Activated CD4-positive, alpha-beta T cell treated with anti-CD3 and anti-CD28 coated beads for 36 hours (primary cell): Measurements from ENCODE around the gene UTP18. TPM values are rescaled to one million over a fixed set of nuclear protein-coding genes. Genes with fewer than 3 reads are reported as not detected.
"Not testable (repeated sequence)": the region's sequence is repeated elsewhere in the genome, so short reads cannot be mapped to it uniquely, and the experiment has no call there.

Experiments
- ATAC-seq: fragments of 200-7000 bp; cut with Tn5 transposase; one replicate; pipeline ENCODE4 v1.10.0; 2021; ENCODE audit warnings: mild to moderate bottlenecking, moderate library complexity
- CTCF ChIA-PET: fragments of 350-600 bp; sonication (Branson Sonifier 250); formaldehyde crosslinking; loops from one replicate; lab custom pipeline; 2021; ENCODE audit warnings: antibody characterized with exemption; lab: Charles Lee
- POLR2A ChIA-PET: fragments of 350-600 bp; sonication (Branson Sonifier 250); formaldehyde crosslinking; loops from one replicate; lab custom pipeline; 2021; ENCODE audit warnings: antibody characterized with exemption, inconsistent platforms; lab: Charles Lee
- DNase-seq: peaks from one replicate; pipeline ENCODE4 v3.0.0-alpha.2; 2020
- H3K27ac Mint-ChIP-seq: one replicate; pipeline ENCODE4 v1.8.0; 2021; ENCODE audit warnings: mixed read lengths
- H3K27me3 Mint-ChIP-seq: one replicate; pipeline ENCODE4 v1.8.0; 2021; ENCODE audit warnings: mixed read lengths
- H3K36me3 Mint-ChIP-seq: one replicate; pipeline ENCODE4 v1.8.0; 2021; ENCODE audit warnings: low read depth, mixed read lengths
- H3K4me1 Mint-ChIP-seq: one replicate; pipeline ENCODE4 v1.8.0; 2021; ENCODE audit warnings: mixed read lengths
- H3K4me3 Mint-ChIP-seq: one replicate; pipeline ENCODE4 v1.8.0; 2021; ENCODE audit warnings: mild to moderate bottlenecking, moderate library complexity, mixed read lengths
- H3K9me3 Mint-ChIP-seq: one replicate; pipeline ENCODE4 v1.8.0; 2021; ENCODE audit warnings: low read depth, mixed read lengths
- intact Hi-C, 2 experiments: fragments of 100-400 bp; cut with DNase I in 1 of 2; cut with micrococcal nuclease in 1 of 2; formaldehyde crosslinking; loops; one replicate each; pipeline versions ENCODE4 v1.14.2 to v1.15.1; 2022 to 2024; cut with DNase I, micrococcal nuclease
- total RNA-seq, 2 experiments: library from RNA; stranded (reverse); gene quantifications; one replicate each; pipeline ENCODE4 v1.2.3, GENCODE V29; 2021

UTP18 gene
- total RNA-seq, 2 experiments from 2014 or later = 49.3 to 74.0 TPM

GRCh38 chr17:51289696-51290111 is 29.4 kb downstream of the UTP18 start:
- Mint-ChIP-seq H3K9me3 (no peaks in the 10 kb centered on the region), H3K4me3 (no peak overlapping the region), H3K4me1 (peaks cover 8% of the 10 kb centered on the region), H3K27ac (no peak overlapping the region), H3K36me3 (peaks cover 60% of the 10 kb centered on the region), H3K27me3 (no peaks in the 10 kb centered on the region)
- ChIA-PET CTCF (no interaction called here), POLR2A (no interaction called here)
- intact Hi-C loops = loop anchor here in 1 of 2 experiments (10.0 kb wide), 1 partner anchor 445 kb away; no protein-coding TSS in a partner anchor
- DNase-seq (no peak), ATAC-seq (no peak)

GRCh38 chr17:51294338-51294737 is 34.0 kb downstream of the UTP18 start:
- H3K36me3 Mint-ChIP-seq = peaks cover 51% of the 10 kb centered on the region
- DNase-seq, CTCF ChIA-PET, ATAC-seq, H3K27me3 Mint-ChIP-seq, H3K4me3 Mint-ChIP-seq, H3K9me3 Mint-ChIP-seq, POLR2A ChIA-PET, H3K27ac Mint-ChIP-seq, H3K4me1 Mint-ChIP-seq: not testable (repeated sequence)
- intact Hi-C loops = loop anchor here in 1 of 2 experiments (10.0 kb wide), 1 partner anchor 440 kb away; no protein-coding TSS in a partner anchor

DNA sequence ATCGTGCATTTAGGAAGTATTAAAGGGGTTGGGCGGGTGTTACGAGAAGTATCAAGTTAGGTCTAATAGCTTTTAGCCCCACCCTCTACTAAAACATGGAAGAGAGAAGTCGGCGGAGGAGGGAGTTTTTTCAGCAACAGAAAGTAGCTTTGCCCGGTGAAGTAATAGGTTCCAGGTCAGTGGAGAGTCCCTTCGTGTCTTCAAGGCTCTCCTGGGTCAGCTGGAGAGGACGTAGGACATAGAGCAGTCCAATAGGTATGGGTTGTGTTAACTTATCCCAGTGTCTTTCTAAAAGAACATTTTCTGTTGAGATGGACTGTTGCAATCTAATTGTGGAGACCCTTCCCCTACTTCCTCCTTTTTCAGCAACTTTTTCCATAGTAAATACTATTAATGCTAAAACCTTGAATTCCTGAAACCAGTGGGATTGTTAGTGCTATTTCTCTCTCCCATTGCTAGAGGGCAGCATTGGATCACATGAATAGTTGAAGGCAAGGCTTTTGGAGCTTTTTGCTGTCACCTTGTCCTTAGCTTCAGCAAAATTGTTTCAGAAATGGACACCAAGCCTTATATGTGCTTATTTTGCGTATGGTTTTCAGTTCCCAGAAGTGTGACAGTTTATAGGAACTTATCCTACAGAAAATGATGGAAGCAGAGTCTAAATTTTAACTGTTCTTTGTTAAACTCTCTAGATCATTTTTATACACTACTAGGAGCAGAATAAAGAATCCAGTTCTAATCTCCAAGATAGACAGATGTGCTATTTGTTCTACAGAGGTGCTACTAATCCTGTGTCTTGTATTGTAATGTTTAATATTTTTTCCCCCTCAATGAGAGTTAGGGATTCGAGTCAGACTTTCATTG is 38.4 kb downstream of the UTP18 start:
- intact Hi-C loops = loop anchor here in 1 of 2 experiments (10.0 kb wide), 1 partner anchor 436 kb away; no protein-coding TSS in a partner anchor
- ChIA-PET POLR2A (no interaction called here), CTCF (interaction anchor here (0.6 to 3.1 kb wide), 12 partner anchors 18 to 466 kb away, joined by 3 to 11 read pairs (median 4); no protein-coding TSS in a partner anchor)
- no peak for DNase-seq
- Mint-ChIP-seq H3K9me3 (no peaks in the 10 kb centered on the region), H3K4me1 (peaks cover 2% of the 10 kb centered on the region), H3K27me3 (no peaks in the 10 kb centered on the region), H3K4me3 (no peak overlapping the region), H3K27ac (no peak overlapping the region), H3K36me3 (peaks cover 27% of the 10 kb centered on the region)
- ATAC-seq = peak; percentile 39

- intact Hi-C loops = loop anchor here (5.0 to 10.0 kb wide), 3 partner anchors 52 to 435 kb away; no protein-coding TSS in a partner anchor
- POLR2A ChIA-PET = no interaction called here
- Mint-ChIP-seq H3K4me1 (peaks cover 2% of the 10 kb centered on the region), H3K27ac (no peak overlapping the region), H3K27me3 (no peaks in the 10 kb centered on the region), H3K4me3 (no peak overlapping the region), H3K36me3 (peaks cover 18% of the 10 kb centered on the region), H3K9me3 (no peaks in the 10 kb centered on the region)
- ATAC-seq (no peak), DNase-seq (no peak)
- CTCF ChIA-PET = interaction anchor here (0.6 to 3.1 kb wide), 3 partner anchors 117 to 1424 kb away, joined by 3 to 11 read pairs (median 4); no protein-coding TSS in a partner anchor
These were observed 39.5 kb downstream of the UTP18 start for GRCh38 chr17:51299859-51300258.

DNA sequence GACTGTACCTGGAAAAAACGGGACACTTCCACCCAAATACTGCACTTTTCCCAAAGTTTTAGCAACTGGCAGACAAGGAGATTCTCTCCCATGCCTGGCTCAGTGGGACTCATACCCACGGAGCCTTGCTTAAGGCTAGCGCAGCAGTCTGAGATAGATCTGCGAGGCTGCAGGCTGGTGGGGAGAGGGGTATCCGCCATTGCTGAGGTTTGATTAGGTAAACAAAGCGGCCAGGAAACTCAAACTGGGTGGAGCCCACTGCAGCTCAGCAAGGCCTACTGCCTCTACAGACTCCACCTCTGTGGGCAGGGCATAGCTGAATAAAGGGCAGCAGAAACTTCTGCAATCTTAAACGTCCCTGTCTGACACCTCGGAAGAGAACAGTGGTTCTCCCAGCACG is 44.8 kb downstream of the UTP18 start:
- intact Hi-C loops = no loop called here
- no peaks in the 10 kb centered on the region for H3K4me1 Mint-ChIP-seq
- H3K4me3 Mint-ChIP-seq = no peak overlapping the region
- H3K27ac Mint-ChIP-seq = no peak overlapping the region
- peaks cover 15% of the 10 kb centered on the region for H3K9me3 Mint-ChIP-seq
- DNase-seq (no peak), ATAC-seq (no peak)
- H3K36me3 Mint-ChIP-seq = no peaks in the 10 kb centered on the region
- ChIA-PET CTCF (interaction anchor here (1.0 kb wide), 1 partner anchor 8 kb away, joined by 3 read pairs; no protein-coding TSS in a partner anchor), POLR2A (no interaction called here)
- no peaks in the 10 kb centered on the region for H3K27me3 Mint-ChIP-seq

- H3K9me3 Mint-ChIP-seq = peaks cover 12% of the 10 kb centered on the region
- POLR2A ChIA-PET, intact Hi-C loops, H3K27ac Mint-ChIP-seq, ATAC-seq, H3K27me3 Mint-ChIP-seq, H3K36me3 Mint-ChIP-seq, H3K4me3 Mint-ChIP-seq, DNase-seq, H3K4me1 Mint-ChIP-seq: not testable (repeated sequence)
- CTCF ChIA-PET = interaction anchor here (0.7 kb wide), 1 partner anchor 149 kb away, joined by 3 read pairs; no protein-coding TSS in a partner anchor
These were observed 51.7 kb downstream of the UTP18 start for GRCh38 chr17:51312003-51312402.

GRCh38 chr17:51319186-51319585 is 58.8 kb downstream of the UTP18 start:
- H3K27ac Mint-ChIP-seq = no peak overlapping the region
- H3K9me3 Mint-ChIP-seq = peaks cover 12% of the 10 kb centered on the region
- peaks cover 5% of the 10 kb centered on the region for H3K27me3 Mint-ChIP-seq
- no peaks in the 10 kb centered on the region for H3K36me3 Mint-ChIP-seq
- H3K4me3 Mint-ChIP-seq = no peak overlapping the region
- ChIA-PET POLR2A (no interaction called here), CTCF (interaction anchor here (1.3 kb wide), 1 partner anchor 20 kb away, joined by 4 read pairs; no protein-coding TSS in a partner anchor)
- H3K4me1 Mint-ChIP-seq = no peaks in the 10 kb centered on the region
- DNase-seq (no peak), ATAC-seq (no peak)
- intact Hi-C loops = no loop called here

DNA sequence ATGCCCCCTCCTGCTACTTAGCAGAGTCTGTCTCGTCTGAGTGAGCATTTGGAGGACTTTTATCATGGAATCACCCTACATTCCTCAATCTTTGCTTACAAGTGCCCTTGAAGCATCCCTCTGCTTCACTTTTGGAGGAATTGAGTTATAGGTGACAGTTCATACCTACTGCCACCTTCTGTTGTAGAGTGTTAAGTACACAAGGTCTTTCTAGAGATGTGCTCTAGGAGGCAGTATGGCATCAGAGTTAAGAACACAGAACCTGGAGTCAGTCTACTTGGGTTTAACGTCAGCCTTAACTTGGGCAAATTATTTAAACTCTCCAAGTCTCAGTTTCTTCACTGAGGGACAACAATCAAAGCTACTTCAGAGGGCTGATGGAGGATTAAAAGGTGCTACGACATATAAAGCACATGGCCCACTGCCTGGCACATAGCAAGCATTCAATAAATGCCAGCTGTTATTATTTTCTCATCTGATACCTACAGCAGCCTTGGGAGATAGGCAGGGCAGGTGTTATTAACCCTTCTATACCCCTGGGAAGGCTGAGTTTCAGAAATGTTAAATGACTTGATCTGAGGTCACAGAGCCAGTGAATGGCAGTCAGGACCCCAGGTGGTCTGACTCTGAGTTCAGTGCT is 62.2 kb downstream of the UTP18 start:
- Mint-ChIP-seq H3K36me3 (no peaks in the 10 kb centered on the region), H3K27ac (no peak overlapping the region), H3K9me3 (peaks cover 7% of the 10 kb centered on the region), H3K4me3 (no peak overlapping the region), H3K4me1 (no peaks in the 10 kb centered on the region), H3K27me3 (peaks cover 5% of the 10 kb centered on the region)
- CTCF ChIA-PET = interaction anchor here (0.7 to 1.1 kb wide), 3 partner anchors 19 to 141 kb away, joined by 3 to 4 read pairs (median 3); no protein-coding TSS in a partner anchor
- intact Hi-C loops = loop anchor here in 1 of 2 experiments (10.0 kb wide), 1 partner anchor 412 kb away; no protein-coding TSS in a partner anchor
- no peak for DNase-seq
- POLR2A ChIA-PET = no interaction called here
- ATAC-seq = peak; percentile 74

- Mint-ChIP-seq H3K36me3 (no peaks in the 10 kb centered on the region), H3K27me3 (peaks cover 12% of the 10 kb centered on the region), H3K4me3 (no peak overlapping the region), H3K27ac (no peak overlapping the region), H3K9me3 (peaks cover 6% of the 10 kb centered on the region), H3K4me1 (no peaks in the 10 kb centered on the region)
- ChIA-PET POLR2A (no interaction called here), CTCF (interaction anchor here (0.8 to 0.9 kb wide), 2 partner anchors 24 to 147 kb away, joined by 3 to 6 read pairs; no protein-coding TSS in a partner anchor)
- ATAC-seq (no peak), DNase-seq (no peak)
- intact Hi-C loops = loop anchor here in 1 of 2 experiments (10.0 kb wide), 1 partner anchor 409 kb away; no protein-coding TSS in a partner anchor
These were observed 65.1 kb downstream of the UTP18 start for GRCh38 chr17:51325471-51325870.

GRCh38 chr17:51330861-51331503 is 70.6 kb downstream of the UTP18 start:
- H3K27ac Mint-ChIP-seq, H3K4me1 Mint-ChIP-seq, ATAC-seq, H3K36me3 Mint-ChIP-seq, H3K9me3 Mint-ChIP-seq, DNase-seq, intact Hi-C loops, CTCF ChIA-PET, H3K27me3 Mint-ChIP-seq, POLR2A ChIA-PET, H3K4me3 Mint-ChIP-seq: not testable (repeated sequence)
